Fibroblast of lung (primary cell): ENCODE data around the gene UPK1B.

Experiments
- CTCF ChIP-seq, 2 donors: IDR thresholded peaks in 1 of 2; conservative IDR thresholded peaks in 1 of 2; 1 replicate in 1 of 2; 2 replicates in 1 of 2; pipeline ENCODE4 v1.5.1; 2011 to 2012; ENCODE audit warnings: low read length in 2 of 2, control low read depth in 1 of 2, inconsistent platforms in 1 of 2, low read depth in 1 of 2, mild to moderate bottlenecking in 1 of 2
- EZH2 ChIP-seq: IDR thresholded peaks from 2 replicates; pipeline ENCODE4 v1.5.1; 2012; ENCODE audit warnings: low read length, control low read depth, mild to moderate bottlenecking; ENCODE audit errors: missing control alignments

- TF ChIP-seq CTCF (conservative IDR thresholded peaks at IDR 0.05 in 1 of 2, IDR thresholded peaks at IDR 0.05 in 1 of 2; ENCODE audit: low read depth in 1 of 2, low read length in 2 of 2) (no peak), EZH2 (no peak)
Observed at GRCh38 chr3:119207512-119207875, 34.1 kb downstream of the UPK1B start.
